ENCODE measurements around the gene GNMT. TPM values are rescaled to one million over a fixed set of nuclear protein-coding genes. Genes with fewer than 3 reads are reported as not detected.

GNMT gene
- total and polyA plus RNA-seq, 2 of the 8 experiments (the other 6 are each of a cell fraction or from before 2014, with no cell fraction given): 1.8 to 3.4 TPM

DNA sequence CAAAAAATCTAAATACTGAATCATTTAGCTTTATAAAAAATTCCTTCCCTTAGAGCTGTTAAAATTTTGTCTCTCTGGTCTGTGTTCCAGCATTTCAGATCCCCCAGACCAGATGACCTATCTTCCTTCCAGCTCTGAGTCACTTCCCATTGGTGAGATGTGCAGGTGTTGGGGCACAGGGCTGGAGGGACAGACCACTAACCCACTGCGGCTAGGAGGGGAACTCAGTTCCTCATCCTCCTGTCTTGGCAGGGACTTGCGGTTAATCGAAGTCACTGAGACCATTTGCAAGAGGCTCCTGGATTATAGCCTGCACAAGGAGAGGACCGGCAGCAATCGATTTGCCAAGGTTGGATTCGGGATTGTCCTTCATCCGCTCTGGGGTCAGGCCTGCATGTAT, 25.2 kb upstream of the GNMT start:
- Histone ChIP-seq H4K20me1 (replicated peaks in 1 of 2; ENCODE audit: control insufficient read depth in 1 of 2, insufficient read depth in 2 of 2, low read length in 2 of 2) (peaks cover 0 to 5% of the 10 kb centered on the region in 2 experiments), H3K4ac (replicated peaks; ENCODE audit: insufficient read length, low read depth, low read length) (no peak overlapping the region), H3K9me3 (ENCODE audit: insufficient read depth in 2 of 2, low read depth in 1 of 2, low read length in 1 of 2) (no peaks in the 10 kb centered on the region), H3K18ac (ENCODE audit: extremely low read depth, low read length) (no peak overlapping the region), H3K4me1 (replicated peaks in 1 of 4; ENCODE audit: control insufficient read depth in 3 of 4, insufficient read depth in 4 of 4, low read length in 3 of 4) (peaks cover 0 to 7% (median 4%) of the 10 kb centered on the region in 4 experiments; a peak in 4 of 7 replicates), H2AFZ (ENCODE audit: low read length) (no peak overlapping the region), H3K56ac (replicated peaks; ENCODE audit: insufficient read length, low read depth, low read length) (no peak overlapping the region), H3K27ac (ENCODE audit: low read depth, low read length) (no peak overlapping the region), H3K27me3 (replicated peaks in 1 of 4; ENCODE audit: control insufficient read depth in 3 of 4, extremely low read depth in 1 of 4, insufficient read depth in 3 of 4, low read length in 3 of 4) (no peaks in the 10 kb centered on the region), H2BK20ac (ENCODE audit: low read length) (no peak overlapping the region), H3K79me1 (ENCODE audit: low read depth, low read length) (peaks cover 13% of the 10 kb centered on the region; the same call in 1 of the 2 replicates), H3K36me3 (ENCODE audit: control insufficient read depth in 2 of 4, insufficient read depth in 4 of 4, low read length in 3 of 4) (peaks cover 3 to 49% (median 23%) of the 10 kb centered on the region in 4 experiments; a peak in 7 of 8 replicates), H3K14ac (ENCODE audit: insufficient read length) (no peak overlapping the region), H3K4me2 (ENCODE audit: insufficient read depth in 1 of 2, low read depth in 2 of 2, low read length in 2 of 2) (no peak overlapping the region), H2BK15ac (ENCODE audit: low read length) (no peak overlapping the region), H3K9ac (replicated peaks in 1 of 4; ENCODE audit: extremely low read depth in 1 of 4, low read depth in 3 of 4, low read length in 3 of 4) (no peak overlapping the region), H4K91ac (replicated peaks; ENCODE audit: insufficient read length, low read length) (no peak overlapping the region), H4K8ac (ENCODE audit: extremely low read depth, insufficient read depth, low read length) (no peak overlapping the region), H3K23me2 (ENCODE audit: low read depth, low read length) (peaks cover 3% of the 10 kb centered on the region), H2BK5ac (ENCODE audit: low read depth, low read length) (no peak overlapping the region), H3K79me2 (ENCODE audit: control insufficient read depth in 1 of 2, insufficient read depth in 2 of 2, low read length in 2 of 2) (peaks cover 0 to 46% of the 10 kb centered on the region in 2 experiments; a peak in 3 of 4 replicates), H3K4me3 (ENCODE audit: extremely low read depth in 1 of 4, insufficient read depth in 2 of 4, low read depth in 3 of 4, low read length in 4 of 4) (no peak overlapping the region), H4K5ac (ENCODE audit: insufficient read length, low read depth, low read length) (no peak overlapping the region), H2BK12ac (ENCODE audit: low read depth, low read length) (no peak overlapping the region), H2AK5ac (ENCODE audit: low read depth, low read length) (no peak overlapping the region), H2BK120ac (replicated peaks; ENCODE audit: low read depth, low read length) (no peak overlapping the region), H3K23ac (ENCODE audit: insufficient read length) (no peak overlapping the region)
- WGBS, 2 experiments (ENCODE audit: extremely low coverage in 1 of 2, insufficient coverage in 1 of 2, insufficient read length in 1 of 2, insufficient replicate concordance in 2 of 2, low coverage in 1 of 2, low lambda C conversion rate in 2 of 2, missing lambda C conversion rate in 1 of 2): 96% methylated on average over 7 of the region's 7 CpGs; no CpG with 5 or more reads in 1 of the 2 experiments
- TF ChIP-seq CHD2 (IDR thresholded peaks at IDR 0.05; ENCODE audit: low read length) (no peak), RNF2 (IDR thresholded peaks at IDR 0.05; ENCODE audit: borderline replicate concordance, low read depth, low read length, missing control alignments, poor library complexity, severe bottlenecking) (no peak), RXRA (IDR thresholded peaks at IDR 0.05; ENCODE audit: insufficient read depth, low read depth, low read length) (no peak), GTF2F1 (IDR thresholded peaks at IDR 0.05; ENCODE audit: borderline replicate concordance, low read depth, low read length) (no peak), RFX5 (IDR thresholded peaks at IDR 0.05; ENCODE audit: borderline replicate concordance, low read depth, low read length) (no peak), KDM4A (IDR thresholded peaks at IDR 0.05; ENCODE audit: low read depth, low read length, severe bottlenecking) (no peak), GABPA (IDR thresholded peaks at IDR 0.05; ENCODE audit: borderline replicate concordance, insufficient read depth, low read length) (no peak), CHD1 (IDR thresholded peaks at IDR 0.05; ENCODE audit: low read depth, low read length) (no peak), BCL11A (IDR thresholded peaks at IDR 0.05; ENCODE audit: low read depth in 2 of 2, low read length in 2 of 2) (no peak), YY1 (IDR thresholded peaks at IDR 0.05; ENCODE audit: low read depth, low read length) (no peak)
- TF ChIP-seq, protein P1, sequence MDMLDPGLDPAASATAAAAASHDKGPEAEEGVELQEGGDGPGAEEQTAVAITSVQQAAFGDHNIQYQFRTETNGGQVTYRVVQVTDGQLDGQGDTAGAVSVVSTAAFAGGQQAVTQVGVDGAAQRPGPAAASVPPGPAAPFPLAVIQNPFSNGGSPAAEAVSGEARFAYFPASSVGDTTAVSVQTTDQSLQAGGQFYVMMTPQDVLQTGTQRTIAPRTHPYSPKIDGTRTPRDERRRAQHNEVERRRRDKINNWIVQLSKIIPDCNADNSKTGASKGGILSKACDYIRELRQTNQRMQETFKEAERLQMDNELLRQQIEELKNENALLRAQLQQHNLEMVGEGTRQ (IDR thresholded peaks at IDR 0.05; ENCODE audit: low read length): no peak
- DNase-seq (ENCODE audit: low read depth in 1 of 2, low spot score in 2 of 2): no peak
- ChIA-PET POLR2A (ENCODE audit: partially characterized antibody) (interaction anchor here (0.9 to 1.6 kb wide), 3 partner anchors 8 to 25 kb away, joined by 3 to 4 read pairs (median 4); partner anchors contain the start of gene GNMT), CTCF (ENCODE audit: partially characterized antibody) (interaction anchor here (0.6 to 1.3 kb wide), 3 partner anchors 10 to 45 kb away, joined by 3 to 4 read pairs (median 3); a partner anchor contains a TSS)
- FAIRE-seq: no peak

All from H1 (cell line).